NB4 (cell line): ENCODE measurements around the gene FOXD4L3.
"Not testable (repeated sequence)": the region's sequence is repeated elsewhere in the genome, so short reads cannot be mapped to it uniquely, and the experiment has no call there.

Source experiments
- MYC ChIP-seq: IDR thresholded peaks from 2 replicates; pipeline ENCODE4 v1.6.1; 2011; ENCODE audit warnings: low read depth, low read length
- POLR2A ChIP-seq: IDR thresholded peaks from 2 replicates; pipeline ENCODE4 v1.6.1; 2011; ENCODE audit warnings: mild to moderate bottlenecking; ENCODE audit not compliant: insufficient read length; ENCODE audit errors: extremely low read depth
- TF ChIP-seq, protein P1 (sequence below): IDR thresholded peaks from one replicate; pipeline ENCODE4 v1.5.1; 2012; ENCODE audit warnings: low read depth, low read length
- TF ChIP-seq, protein P2 (sequence below): IDR thresholded peaks from 2 replicates; pipeline ENCODE4 v1.6.1; 2011; ENCODE audit warnings: low read depth, low read length

DNA sequence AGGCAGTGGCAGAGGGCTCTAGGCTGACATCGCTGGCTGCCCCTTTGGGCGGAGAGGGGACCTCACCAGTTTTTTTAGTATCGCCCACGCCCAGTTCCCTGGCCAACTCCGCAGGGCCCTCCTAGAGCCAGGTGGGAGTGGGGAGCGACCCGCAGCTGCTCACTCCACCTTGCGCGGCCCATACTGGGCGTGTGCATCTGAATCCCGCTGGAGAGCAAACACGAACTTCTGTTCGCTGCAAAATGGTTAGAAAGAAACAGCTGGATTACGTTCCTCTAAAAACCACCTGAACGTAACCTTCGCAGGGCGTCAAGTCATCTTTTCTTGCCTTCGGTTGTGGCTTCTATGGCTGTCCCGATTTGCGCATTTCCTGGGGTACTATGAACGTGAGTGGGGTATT, 1.5 kb downstream of the FOXD4L3 start:
- TF ChIP-seq, protein P1, sequence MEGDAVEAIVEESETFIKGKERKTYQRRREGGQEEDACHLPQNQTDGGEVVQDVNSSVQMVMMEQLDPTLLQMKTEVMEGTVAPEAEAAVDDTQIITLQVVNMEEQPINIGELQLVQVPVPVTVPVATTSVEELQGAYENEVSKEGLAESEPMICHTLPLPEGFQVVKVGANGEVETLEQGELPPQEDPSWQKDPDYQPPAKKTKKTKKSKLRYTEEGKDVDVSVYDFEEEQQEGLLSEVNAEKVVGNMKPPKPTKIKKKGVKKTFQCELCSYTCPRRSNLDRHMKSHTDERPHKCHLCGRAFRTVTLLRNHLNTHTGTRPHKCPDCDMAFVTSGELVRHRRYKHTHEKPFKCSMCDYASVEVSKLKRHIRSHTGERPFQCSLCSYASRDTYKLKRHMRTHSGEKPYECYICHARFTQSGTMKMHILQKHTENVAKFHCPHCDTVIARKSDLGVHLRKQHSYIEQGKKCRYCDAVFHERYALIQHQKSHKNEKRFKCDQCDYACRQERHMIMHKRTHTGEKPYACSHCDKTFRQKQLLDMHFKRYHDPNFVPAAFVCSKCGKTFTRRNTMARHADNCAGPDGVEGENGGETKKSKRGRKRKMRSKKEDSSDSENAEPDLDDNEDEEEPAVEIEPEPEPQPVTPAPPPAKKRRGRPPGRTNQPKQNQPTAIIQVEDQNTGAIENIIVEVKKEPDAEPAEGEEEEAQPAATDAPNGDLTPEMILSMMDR = not testable (repeated sequence)
- TF ChIP-seq POLR2A, MYC: not testable (repeated sequence)
- TF ChIP-seq, protein P2, sequence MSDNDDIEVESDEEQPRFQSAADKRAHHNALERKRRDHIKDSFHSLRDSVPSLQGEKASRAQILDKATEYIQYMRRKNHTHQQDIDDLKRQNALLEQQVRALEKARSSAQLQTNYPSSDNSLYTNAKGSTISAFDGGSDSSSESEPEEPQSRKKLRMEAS = not testable (repeated sequence)
